GM18951 (cell line): Measurements from ENCODE around the gene FARS2.

Source experiments
- POLR2A ChIP-seq: IDR thresholded peaks from 4 replicates; pipeline ENCODE4 v1.6.1; 2011; ENCODE audit warnings: mild to moderate bottlenecking; ENCODE audit not compliant: insufficient read length, insufficient read depth; ENCODE audit errors: extremely low read depth
- in situ Hi-C: fragments of 300-500 bp; cut with MboI; formaldehyde crosslinking; loops from one replicate; pipeline ENCODE4 v1.12.0; 2022; ENCODE audit warnings: low sequenced_read_pairs, mixed read lengths, inconsistent platforms; ENCODE audit not compliant: unreplicated experiment

The FARS2 gene

DNA sequence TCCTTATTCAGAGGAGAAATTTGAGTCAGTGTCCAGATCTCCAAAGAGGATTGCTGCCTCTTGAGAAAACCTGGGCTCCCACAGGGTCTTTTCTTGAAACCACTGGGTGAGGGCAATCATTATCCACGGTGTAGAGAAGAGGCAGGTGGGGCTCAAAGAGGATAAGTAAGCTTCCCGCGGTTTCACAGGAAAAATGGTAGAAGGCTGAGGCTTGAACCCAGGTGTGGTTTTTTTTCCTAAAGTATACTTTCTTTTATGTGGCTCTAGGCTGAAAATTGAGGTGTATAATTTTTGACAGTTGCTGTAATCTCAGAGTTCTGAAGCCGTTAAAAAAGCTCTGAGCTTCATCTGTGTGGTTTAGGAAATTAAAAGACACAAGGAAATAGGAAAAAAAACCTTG is 164.5 kb downstream of the FARS2 start:
- in situ Hi-C loops, result no loop called here
- TF ChIP-seq POLR2A, result no peak

DNA sequence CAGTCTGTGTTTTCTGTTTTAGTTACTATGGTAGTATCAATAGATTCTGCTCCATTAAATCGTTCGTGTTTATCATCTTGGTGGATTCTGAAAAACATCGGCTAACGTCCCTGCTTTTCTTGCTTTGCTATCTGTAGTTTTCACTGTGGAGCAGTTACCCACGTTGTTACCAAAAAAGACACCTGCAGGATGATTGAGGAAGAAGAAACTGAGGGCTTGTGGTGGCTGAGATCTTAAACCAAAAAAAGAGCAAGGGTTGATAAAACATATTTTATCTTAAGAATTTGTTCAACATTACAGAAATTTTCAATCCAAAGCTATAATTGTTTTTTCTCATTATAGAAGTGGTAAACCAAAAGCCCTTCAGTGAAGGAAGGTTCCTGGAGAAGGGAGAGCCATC is 166.3 kb downstream of the FARS2 start:
- in situ Hi-C loops, result no loop called here
- TF ChIP-seq POLR2A, result no peak

DNA sequence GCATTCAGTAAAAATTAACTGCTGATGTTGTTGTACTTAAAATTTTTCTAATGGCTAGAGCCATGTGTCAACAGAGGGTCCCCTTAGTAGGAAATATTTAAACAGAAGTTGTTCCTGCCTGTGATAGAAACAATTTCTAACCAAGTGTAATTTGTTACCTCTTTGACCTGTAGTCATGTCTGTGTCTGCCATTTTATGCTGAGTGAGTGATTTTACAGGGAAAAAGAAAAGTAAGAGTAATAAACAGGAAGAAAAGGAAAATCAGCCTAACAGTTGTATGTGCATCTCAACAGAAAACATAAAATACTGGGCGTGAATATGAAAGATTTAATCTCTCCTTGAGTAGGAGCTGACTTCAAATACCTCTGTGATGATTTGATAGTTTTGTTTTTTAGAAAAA is 172.0 kb downstream of the FARS2 start:
- in situ Hi-C loops, result no loop called here
- no peak for TF ChIP-seq POLR2A

DNA sequence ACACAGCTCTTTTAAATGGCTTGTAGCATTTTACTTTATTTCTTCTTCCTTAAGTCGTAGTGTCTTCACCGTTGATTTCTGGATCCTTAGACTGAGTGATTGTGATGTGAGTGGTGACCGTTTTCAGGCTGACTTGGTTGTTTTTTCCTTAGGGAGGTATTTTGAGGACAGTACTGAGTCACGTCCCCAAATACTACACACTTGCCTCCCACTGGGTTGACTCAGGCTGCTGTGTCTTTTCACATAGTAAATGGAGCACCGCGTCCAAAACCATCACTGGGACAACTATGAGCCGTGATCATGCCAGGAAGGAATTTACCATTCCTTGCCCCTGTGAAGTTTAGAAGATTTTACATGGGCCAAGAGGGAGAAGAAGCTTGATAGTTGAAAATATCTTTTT is 174.1 kb downstream of the FARS2 start:
- in situ Hi-C loops, result no loop called here
- TF ChIP-seq POLR2A, result no peak

DNA sequence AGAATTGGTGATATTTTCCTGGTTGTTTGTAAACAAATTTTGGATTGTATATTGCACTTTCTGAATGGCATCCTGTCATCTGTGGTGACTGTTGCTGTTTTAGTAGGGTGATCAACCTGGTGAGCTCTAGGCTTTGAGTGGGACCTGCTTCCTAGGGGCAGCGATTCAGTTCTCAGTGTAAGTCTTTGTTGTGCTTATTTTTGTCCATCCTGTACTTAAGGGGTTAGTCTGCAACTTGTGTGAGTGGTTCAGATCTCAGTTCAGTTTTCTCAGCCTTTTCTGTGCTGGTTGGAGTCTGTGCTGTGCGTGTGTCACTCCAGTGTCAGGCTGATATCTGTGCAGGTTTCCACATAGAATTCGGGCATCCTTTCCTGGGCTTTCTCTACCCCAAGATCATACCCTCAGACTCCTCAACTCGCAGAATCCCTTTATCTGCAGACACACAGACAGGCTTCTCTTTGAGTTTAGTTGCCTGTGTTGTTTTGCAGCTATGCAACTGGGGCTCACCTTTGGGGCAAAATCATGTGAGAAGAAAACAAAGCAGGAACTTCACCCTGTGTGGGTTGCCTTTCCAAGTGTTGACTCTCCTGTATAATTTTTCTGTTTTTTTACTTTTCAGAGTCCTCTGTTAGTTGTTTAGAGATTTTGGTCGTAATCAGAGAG is 177.7 kb downstream of the FARS2 start:
- in situ Hi-C loops, result no loop called here
- no peak for TF ChIP-seq POLR2A

DNA sequence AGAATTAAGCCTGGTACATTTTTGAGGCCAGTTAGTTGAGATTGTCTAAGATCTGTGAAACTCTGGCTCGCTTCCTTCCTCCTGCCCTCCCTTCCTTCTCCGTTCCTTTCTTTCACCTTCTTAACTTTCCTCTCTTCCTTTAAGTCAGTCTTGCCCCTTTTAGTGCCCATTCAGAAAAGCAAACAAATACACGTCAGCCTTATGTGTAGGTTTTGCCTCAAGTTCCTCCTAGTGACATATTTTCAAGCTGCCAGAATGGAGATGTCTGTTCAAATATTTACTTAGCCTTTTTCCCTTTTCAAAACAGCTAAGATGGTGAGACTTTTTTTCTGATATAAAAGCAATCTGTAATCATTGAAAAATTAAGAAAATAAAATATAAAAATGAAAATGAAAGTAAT is 178.4 kb downstream of the FARS2 start:
- no peak for TF ChIP-seq POLR2A
- in situ Hi-C loops, result no loop called here

DNA sequence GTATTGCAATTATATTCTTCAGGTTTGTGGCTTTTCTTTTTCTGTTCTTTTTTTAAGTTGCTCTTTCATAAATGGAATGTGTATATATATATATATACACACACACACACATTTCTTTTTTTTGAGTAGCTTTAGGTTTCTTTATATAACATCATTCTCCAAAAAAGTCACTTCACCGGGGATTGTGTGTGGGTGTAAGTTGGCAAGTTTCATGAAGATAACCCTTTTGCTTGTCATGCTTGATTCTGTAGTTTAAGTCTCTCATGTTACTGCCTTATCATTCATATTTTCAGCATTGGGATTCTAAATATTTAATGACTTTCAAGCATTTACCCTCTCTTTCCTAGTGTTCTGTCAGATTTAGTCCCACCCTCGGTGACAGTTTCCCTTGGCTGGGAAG is 181.0 kb downstream of the FARS2 start:
- TF ChIP-seq POLR2A, result no peak
- in situ Hi-C loops, result no loop called here

DNA sequence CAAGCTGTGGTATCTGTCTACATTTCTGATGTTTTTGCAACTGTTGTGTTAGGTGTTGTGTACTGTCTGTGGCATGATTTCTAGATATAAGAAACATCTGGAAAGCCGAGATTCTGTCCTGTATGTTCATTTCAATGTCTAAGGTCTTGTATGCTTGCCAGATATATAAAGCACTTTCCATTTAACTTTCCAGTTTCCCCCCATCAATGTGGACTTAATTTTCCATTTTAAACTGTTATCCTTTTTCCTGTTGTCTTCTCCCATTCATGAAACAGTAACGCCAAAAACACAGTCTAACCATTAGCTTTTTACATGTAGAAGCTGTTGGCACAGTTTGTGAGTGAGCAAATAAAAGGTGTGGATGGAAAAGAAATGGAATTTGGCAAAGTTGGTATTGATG is 181.6 kb downstream of the FARS2 start:
- TF ChIP-seq POLR2A, result no peak
- in situ Hi-C loops, result no loop called here

DNA sequence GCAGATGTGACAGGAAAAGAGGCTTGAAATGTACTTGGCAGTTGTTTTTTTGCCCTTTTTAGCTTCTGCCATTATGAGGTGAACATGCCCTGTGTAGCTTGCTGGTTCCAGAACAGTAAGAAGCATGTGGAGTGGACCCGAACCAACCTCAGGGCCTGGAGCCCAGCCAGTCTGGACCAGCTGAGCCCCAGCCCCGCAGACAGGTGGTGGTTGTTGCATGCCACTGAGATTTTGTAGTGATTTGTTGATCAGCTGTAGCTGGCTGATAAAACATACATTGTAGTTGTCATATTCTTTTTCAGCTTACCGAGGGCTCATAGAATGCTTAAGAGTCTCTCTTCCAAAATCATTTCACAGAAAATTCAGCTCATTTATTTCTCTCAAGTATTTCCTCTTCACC is 182.2 kb downstream of the FARS2 start:
- TF ChIP-seq POLR2A, result no peak
- in situ Hi-C loops, result no loop called here

DNA sequence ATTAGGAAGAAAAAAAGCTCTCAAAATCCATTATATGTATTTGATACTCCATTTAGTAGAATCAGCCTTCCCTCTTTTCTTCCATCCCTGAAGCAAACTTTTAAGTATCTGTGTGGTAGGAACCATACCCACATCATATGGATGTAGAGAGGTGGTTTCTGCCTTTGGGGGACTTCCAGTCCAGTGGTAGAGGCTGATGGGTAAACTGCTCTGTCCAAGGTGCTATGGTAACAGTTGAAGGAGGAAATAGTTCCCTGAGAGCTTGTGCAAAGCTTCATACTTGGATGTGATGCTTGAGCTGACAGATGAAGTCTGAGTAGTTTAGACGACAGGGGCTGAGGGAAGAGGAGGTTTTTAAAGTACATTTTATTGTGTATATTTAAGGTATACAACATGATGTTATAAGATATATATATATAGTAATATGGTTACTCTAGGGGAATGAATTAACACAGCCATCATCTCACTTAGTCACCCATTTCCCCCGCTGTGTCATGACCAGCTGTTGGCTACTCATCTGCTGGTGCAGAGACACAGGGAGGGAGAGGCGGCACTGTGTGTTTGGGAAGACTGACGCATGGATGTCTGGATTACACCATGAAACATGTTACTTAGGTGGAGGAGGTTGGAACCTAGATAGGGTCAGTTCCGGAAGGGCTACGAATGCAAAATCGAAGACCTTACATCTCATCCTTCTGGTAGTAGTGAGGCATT is 185.2 kb downstream of the FARS2 start:
- in situ Hi-C loops, result no loop called here
- TF ChIP-seq POLR2A, result no peak

DNA sequence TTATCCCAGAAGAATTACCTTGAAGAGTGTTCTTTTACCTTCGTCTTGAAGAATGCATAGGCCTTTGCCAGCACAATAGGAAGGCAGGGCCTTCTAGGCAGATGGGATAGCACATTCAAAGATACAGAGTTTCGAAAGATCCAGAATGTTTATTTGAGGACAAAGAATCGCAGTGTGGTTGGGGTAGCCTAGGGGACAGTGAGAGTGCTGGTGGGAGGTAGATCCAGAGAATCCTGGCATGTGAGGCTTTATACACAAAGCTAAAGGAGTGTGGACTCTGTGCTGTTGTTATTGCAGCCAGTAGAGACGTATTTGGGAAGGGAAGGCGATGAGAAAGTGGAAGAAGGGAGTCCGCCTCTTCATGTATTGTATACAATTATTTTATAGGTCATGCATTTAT is 186.6 kb downstream of the FARS2 start:
- in situ Hi-C loops, result no loop called here
- no peak for TF ChIP-seq POLR2A

DNA sequence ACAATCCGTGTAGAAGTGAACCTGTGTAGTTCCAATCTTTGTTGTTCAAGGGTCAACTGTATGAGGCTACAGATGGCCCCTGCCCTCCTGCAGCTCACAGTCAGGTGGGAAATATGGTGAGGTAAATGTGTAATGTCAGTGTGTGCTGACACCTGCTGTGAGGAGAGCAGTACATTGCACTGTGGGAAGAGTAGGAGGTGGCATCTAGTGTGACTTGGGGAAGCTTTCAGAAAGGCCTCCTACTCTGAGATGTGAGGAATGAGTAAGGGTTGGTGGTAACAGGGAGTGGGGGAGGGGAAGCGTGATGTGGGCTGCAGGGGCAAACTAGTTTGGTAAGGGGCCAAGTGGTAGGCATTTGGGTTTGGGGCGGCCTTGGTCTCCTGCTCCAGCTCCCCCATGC is 188.8 kb downstream of the FARS2 start:
- in situ Hi-C loops, result loop anchor here (25.0 kb wide), 1 partner anchor 1087 kb away; no protein-coding TSS in a partner anchor
- TF ChIP-seq POLR2A, result no peak

DNA sequence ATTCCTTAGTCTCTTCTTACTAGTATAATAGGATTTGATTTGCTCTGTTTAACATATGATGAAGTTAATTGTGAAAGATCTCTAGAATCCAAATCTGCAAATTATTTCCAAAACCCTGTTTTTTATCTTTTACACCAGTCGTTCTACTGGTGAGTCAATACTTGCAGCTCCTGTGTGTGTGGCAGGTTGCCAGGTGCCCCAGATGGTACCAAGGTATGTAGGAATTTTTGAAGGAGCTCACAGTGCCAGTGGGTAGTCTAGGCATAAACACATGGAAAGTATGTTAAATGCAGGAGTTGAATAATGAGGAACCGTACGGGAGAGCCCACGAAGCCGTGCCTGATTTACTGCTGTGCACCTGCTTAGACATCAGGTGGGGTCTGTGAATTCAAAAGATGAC is 192.2 kb downstream of the FARS2 start:
- in situ Hi-C loops, result loop anchor here (25.0 kb wide), 1 partner anchor 1084 kb away; no protein-coding TSS in a partner anchor
- TF ChIP-seq POLR2A, result no peak

DNA sequence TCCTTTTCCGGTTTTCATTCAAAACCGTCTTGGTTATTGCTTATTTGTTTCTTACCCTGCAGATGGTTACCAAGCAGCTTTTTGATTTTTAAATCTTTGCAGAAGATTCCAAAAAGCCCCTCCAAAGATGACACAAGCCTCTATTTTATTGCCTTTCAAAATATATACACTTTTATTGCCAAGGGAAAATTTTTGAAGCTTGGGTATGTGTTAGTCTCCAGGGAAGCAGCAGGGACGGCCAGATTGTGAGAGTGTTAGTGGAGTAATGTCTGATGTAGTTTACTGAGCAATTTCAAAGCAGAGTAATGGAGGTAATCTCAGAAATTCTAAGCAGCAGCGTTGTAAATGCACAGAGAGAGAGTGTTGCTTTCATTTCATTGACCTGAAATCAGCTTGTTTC is 193.8 kb downstream of the FARS2 start:
- in situ Hi-C loops, result loop anchor here (25.0 kb wide), 1 partner anchor 1082 kb away; no protein-coding TSS in a partner anchor
- TF ChIP-seq POLR2A, result no peak

DNA sequence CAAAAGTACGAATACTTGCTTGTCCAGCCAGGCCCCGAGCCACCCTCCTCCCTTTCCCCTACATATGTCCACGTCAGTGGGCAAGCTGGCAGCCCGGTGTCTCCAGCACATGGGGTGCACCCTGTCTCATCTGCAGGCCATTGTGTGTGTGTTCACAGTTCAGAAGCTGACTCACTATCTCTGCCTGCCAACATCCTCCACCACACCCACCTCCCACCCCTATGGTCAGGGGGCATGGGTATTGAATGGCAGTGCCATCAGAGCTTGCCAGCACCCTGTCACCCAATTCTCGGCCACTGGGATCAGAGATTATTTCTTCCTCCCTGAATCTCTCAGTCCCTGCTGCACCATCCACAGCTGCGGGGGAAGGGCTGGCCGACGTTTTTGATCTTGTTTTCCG is 195.7 kb downstream of the FARS2 start:
- in situ Hi-C loops, result loop anchor here (25.0 kb wide), 1 partner anchor 1080 kb away; no protein-coding TSS in a partner anchor
- no peak for TF ChIP-seq POLR2A
